HG03039 (cell line): ENCODE measurements around the gene SNX24.
"Not testable (repeated sequence)": the region's sequence is repeated elsewhere in the genome, so short reads cannot be mapped to it uniquely, and the experiment has no call there.

Experiments
- ATAC-seq: cut with Tn5 transposase; IDR thresholded peaks from one replicate; pipeline ENCODE4 v1.9.1; 2021; ENCODE audit warnings: mild to moderate bottlenecking, moderate library complexity; ENCODE audit not compliant: unreplicated experiment

Gene SNX24

GRCh38 chr5:122870219-122870856 is 24.9 kb downstream of the SNX24 start:
- ATAC-seq, result no peak

- no peak for ATAC-seq
Observed at GRCh38 chr5:122871661-122872060, 26.2 kb downstream of the SNX24 start.

- no peak for ATAC-seq
Observed at GRCh38 chr5:122874179-122874875, 28.9 kb downstream of the SNX24 start.

- ATAC-seq, result peak; percentile 38
Observed at GRCh38 chr5:122877518-122877917, 32.1 kb downstream of the SNX24 start.

GRCh38 chr5:122879076-122879475 is 33.7 kb downstream of the SNX24 start:
- ATAC-seq, result no peak

GRCh38 chr5:122880170-122880689 is 34.8 kb downstream of the SNX24 start:
- ATAC-seq, result no peak

GRCh38 chr5:122880749-122881148 is 35.3 kb downstream of the SNX24 start:
- peak; percentile 50 for ATAC-seq

- ATAC-seq, result no peak
Observed at GRCh38 chr5:122882831-122883230, 37.4 kb downstream of the SNX24 start.

- ATAC-seq, result no peak
Observed at GRCh38 chr5:122885045-122885517, 39.7 kb downstream of the SNX24 start.

- ATAC-seq, result no peak
Observed at GRCh38 chr5:122885891-122886290, 40.5 kb downstream of the SNX24 start.

GRCh38 chr5:122895141-122895540 is 49.7 kb downstream of the SNX24 start:
- no peak for ATAC-seq

- no peak for ATAC-seq
Observed at GRCh38 chr5:122896598-122897282, 51.3 kb downstream of the SNX24 start.

GRCh38 chr5:122897283-122897602 is 51.8 kb downstream of the SNX24 start:
- no peak for ATAC-seq

- no peak for ATAC-seq
Observed at GRCh38 chr5:122901346-122901745, 55.9 kb downstream of the SNX24 start.

- no peak for ATAC-seq
Observed at GRCh38 chr5:122902263-122902662, 56.9 kb downstream of the SNX24 start.

- no peak for ATAC-seq
Observed at GRCh38 chr5:122906768-122907167, 61.4 kb downstream of the SNX24 start.

GRCh38 chr5:122907276-122907675 is 61.9 kb downstream of the SNX24 start:
- no peak for ATAC-seq

- no peak for ATAC-seq
Observed at GRCh38 chr5:122908108-122908507, 62.7 kb downstream of the SNX24 start.

GRCh38 chr5:122908662-122909061 is 63.2 kb downstream of the SNX24 start:
- no peak for ATAC-seq

- ATAC-seq, result no peak
Observed at GRCh38 chr5:122909470-122910100, 64.2 kb downstream of the SNX24 start.

GRCh38 chr5:122913436-122913835 is 68.0 kb downstream of the SNX24 start:
- ATAC-seq, result not testable (repeated sequence)
